ENCODE measurements around the gene JAK1. TPM values are rescaled to one million over a fixed set of nuclear protein-coding genes. Genes with fewer than 3 reads are reported as not detected.

JAK1 gene
- 10 to 100 TPM; 22.9 to 23.2 TPM for total RNA-seq
- 18.5 TPM for polyA plus RNA-seq (2013, experiment 1 of 2)
- 16.3 TPM for polyA plus RNA-seq (2013, experiment 2 of 2)
- long read RNA-seq, experiment 1, partial matches to known transcripts, result 1 of 3 reads
- long read RNA-seq, experiment 1, other reads (novel, unspliced or antisense), result 2 of 3 reads
- long read RNA-seq, experiment 2, full-length matches to known transcripts, result 39 of 54 reads
- long read RNA-seq, experiment 2, partial matches to known transcripts, result 11 of 54 reads
- long read RNA-seq, experiment 2, other reads (novel, unspliced or antisense), result 4 of 54 reads
- long read RNA-seq, experiment 3, full-length matches to known transcripts, result 55 of 99 reads
- long read RNA-seq, experiment 3, partial matches to known transcripts, result 25 of 99 reads
- long read RNA-seq, experiment 3, other reads (novel, unspliced or antisense), result 19 of 99 reads
- long read RNA-seq, experiment 4, partial matches to known transcripts, result 2 of 2 reads
- long read RNA-seq, experiment 4, other reads (novel, unspliced or antisense), result 0 of 2 reads

- peak; percentile 21 for TF ChIP-seq CTCF (conservative IDR thresholded peaks at IDR 0.05)
- DNase-seq, result peak; percentile 95
- Mint-ChIP-seq H3K36me3 (ENCODE audit: low read depth) (no peaks in the 10 kb centered on the region), H3K27ac (peak within 1 kb of the TSS; percentile 91), H3K27me3 (ENCODE audit: insufficient read depth) (peaks cover 29% of the 10 kb centered on the region), H3K4me1 (peaks cover 19% of the 10 kb centered on the region), H3K9me3 (no peaks in the 10 kb centered on the region), H3K4me3 (peak within 1 kb of the TSS; percentile 84)
- Histone ChIP-seq H3K4me1 (ENCODE audit: control insufficient read depth, insufficient read depth, low read length) (no peaks in the 10 kb centered on the region), H3K4me3 (ENCODE audit: low read length) (peak within 1 kb of the TSS; percentile 93), H3K27ac (ENCODE audit: low read depth, low read length) (peak within 1 kb of the TSS; percentile 33), H3K27me3 (ENCODE audit: control insufficient read depth, insufficient read depth, low read length, poor library complexity, severe bottlenecking) (no peaks in the 10 kb centered on the region), H3K9ac (ENCODE audit: extremely low read depth, low read length, poor library complexity, severe bottlenecking) (peak within 1 kb of the TSS; percentile 55), H3K36me3 (ENCODE audit: control insufficient read depth, insufficient read depth, low read length) (no peaks in the 10 kb centered on the region), H3K9me3 (ENCODE audit: control insufficient read depth, low read length) (no peaks in the 10 kb centered on the region)
- WGBS, 2 experiments (ENCODE audit: insufficient coverage in 1 of 2, insufficient read length in 1 of 2), result 1% methylated on average over 47 to 100 of the region's 100 CpGs
Measured at GRCh38 chr1:64966158-64966971, at the start of gene JAK1. Gene JAK1, minus strand, starts transcription at chr1:64966549. Its CDS starts 80,285 bp downstream, at chr1:64886264.

GRCh38 chr1:65014321-65014720 is 48.0 kb upstream of the JAK1 start:
- H3K4me3 Mint-ChIP-seq, result no peak overlapping the region

More at GRCh38 chr1:65014321-65014720, 48.0 kb upstream of the JAK1 start:
- no peak for TF ChIP-seq CTCF (conservative IDR thresholded peaks at IDR 0.05)
- no peak for DNase-seq
- no peak overlapping the region for H3K27ac Mint-ChIP-seq
- H3K27me3 ChIP-seq (ENCODE audit: control insufficient read depth, insufficient read depth, low read length, poor library complexity, severe bottlenecking), result no peaks in the 10 kb centered on the region
- no peaks in the 10 kb centered on the region for H3K36me3 ChIP-seq (ENCODE audit: control insufficient read depth, insufficient read depth, low read length)
- no peak overlapping the region for H3K9ac ChIP-seq (ENCODE audit: extremely low read depth, low read length, poor library complexity, severe bottlenecking)
- H3K4me1 Mint-ChIP-seq, result no peaks in the 10 kb centered on the region
- no peak overlapping the region for H3K27ac ChIP-seq (ENCODE audit: low read depth, low read length)
- H3K4me1 ChIP-seq (ENCODE audit: control insufficient read depth, insufficient read depth, low read length), result no peaks in the 10 kb centered on the region
- no peaks in the 10 kb centered on the region for H3K27me3 Mint-ChIP-seq (ENCODE audit: insufficient read depth)
- H3K9me3 ChIP-seq (ENCODE audit: control insufficient read depth, low read length), result no peaks in the 10 kb centered on the region
- H3K4me3 ChIP-seq (ENCODE audit: low read length), result no peak overlapping the region
- peaks cover 2% of the 10 kb centered on the region for H3K9me3 Mint-ChIP-seq
- H3K36me3 Mint-ChIP-seq (ENCODE audit: low read depth), result no peaks in the 10 kb centered on the region
